NCI-H2171 treated with DMSO at 0.1 percent for 48 hours (cell line): ENCODE measurements around the gene RAMP3.

Source experiments
- DNase-seq: peaks from one replicate; lab custom pipeline; 2025; lab: John Stamatoyannopoulos, UW

The RAMP3 gene

GRCh38 chr7:45223728-45224630, 66.4 kb downstream of the RAMP3 start:
- no peak for DNase-seq

- DNase-seq = no peak
These were observed 67.2 kb downstream of the RAMP3 start for GRCh38 chr7:45224832-45225231.

- DNase-seq = no peak
These were observed 67.8 kb downstream of the RAMP3 start for GRCh38 chr7:45225311-45225947.

- DNase-seq = no peak
These were observed 68.4 kb downstream of the RAMP3 start for GRCh38 chr7:45225948-45226335.

- no peak for DNase-seq
These were observed 71.7 kb downstream of the RAMP3 start for GRCh38 chr7:45229156-45229920.

GRCh38 chr7:45230083-45230482, 72.5 kb downstream of the RAMP3 start:
- no peak for DNase-seq

GRCh38 chr7:45230611-45231165, 73.1 kb downstream of the RAMP3 start:
- no peak for DNase-seq

GRCh38 chr7:45233249-45233775, 75.7 kb downstream of the RAMP3 start:
- DNase-seq = no peak
